Left hindlimb (tissue), 1 donor: ENCODE measurements around the gene TCFL5.

ENCODE experiments used
- DNase-seq: peaks from one replicate; pipeline ENCODE4 v3.0.0-alpha.2; 2018

TCFL5 gene

GRCh38 chr20:62794007-62794724 is 67.5 kb downstream of the TCFL5 start:
- DNase-seq: peak; percentile 96

GRCh38 chr20:62793757-62794006 is 67.9 kb downstream of the TCFL5 start:
- no peak for DNase-seq

- DNase-seq: no peak
Measured at GRCh38 chr20:62792940-62793756, 68.5 kb downstream of the TCFL5 start.

- no peak for DNase-seq
Measured at GRCh38 chr20:62792182-62792939, 69.3 kb downstream of the TCFL5 start.

- DNase-seq: peak; percentile 91
Measured at GRCh38 chr20:62791301-62792181, 70.1 kb downstream of the TCFL5 start.
